Calu3 (cell line): ENCODE results near the gene SLC17A6. TPM values are rescaled to one million over a fixed set of nuclear protein-coding genes. Genes with fewer than 3 reads are reported as not detected.

ENCODE experiments used
- BruUV-seq: library from RNA; stranded (reverse); fragments of 400-500 nt; replicated peaks from 2 replicates; lab custom pipeline; 2021; lab: Mats Ljungman, UMichigan
- CTCF ChIA-PET: fragments of 300-600 bp; sonication (Branson Sonifier 250); formaldehyde crosslinking; loops from one replicate; lab custom pipeline; 2022; ENCODE audit warnings: antibody characterized with exemption; lab: Charles Lee
- DNase-seq: peaks from one replicate; pipeline ENCODE4 v3.0.0; 2022
- H3K27ac Mint-ChIP-seq: one replicate; pipeline ENCODE4 v1.8.0; 2022; ENCODE audit warnings: mixed read lengths; ENCODE audit not compliant: unreplicated experiment
- H3K27me3 Mint-ChIP-seq: one replicate; pipeline ENCODE4 v1.8.0; 2022; ENCODE audit warnings: mixed read lengths; ENCODE audit not compliant: unreplicated experiment
- H3K36me3 Mint-ChIP-seq: one replicate; pipeline ENCODE4 v1.8.0; 2022; ENCODE audit warnings: mild to moderate bottlenecking, moderate library complexity, mixed read lengths; ENCODE audit not compliant: insufficient read depth, unreplicated experiment
- H3K4me1 Mint-ChIP-seq: one replicate; pipeline ENCODE4 v1.8.0; 2022; ENCODE audit warnings: mild to moderate bottlenecking, low read depth, mixed read lengths; ENCODE audit not compliant: unreplicated experiment
- H3K4me3 Mint-ChIP-seq: one replicate; pipeline ENCODE4 v1.8.0; 2022; ENCODE audit warnings: mild to moderate bottlenecking, low read depth, moderate library complexity, mixed read lengths; ENCODE audit not compliant: unreplicated experiment
- H3K9me3 Mint-ChIP-seq: one replicate; pipeline ENCODE4 v1.8.0; 2022; ENCODE audit warnings: low read depth, mixed read lengths; ENCODE audit not compliant: unreplicated experiment
- intact Hi-C: fragments of 100-400 bp; cut with micrococcal nuclease; formaldehyde crosslinking; loops from one replicate; pipeline ENCODE4 v1.10.0; 2022; ENCODE audit not compliant: unreplicated experiment
- total RNA-seq: library from RNA; stranded (reverse); gene quantifications from 2 replicates; pipeline ENCODE4 v1.2.3, GENCODE V29; 2022
- TF ChIP-seq, protein P1 (sequence below): fragments of 200-600 bp; IDR thresholded peaks from one replicate; pipeline ENCODE4 v1.8.0; 2022; ENCODE audit warnings: antibody characterized with exemption; ENCODE audit not compliant: unreplicated experiment

SLC17A6 gene
- total RNA-seq, 1 experiment from 2014 or later, result not detected

DNA sequence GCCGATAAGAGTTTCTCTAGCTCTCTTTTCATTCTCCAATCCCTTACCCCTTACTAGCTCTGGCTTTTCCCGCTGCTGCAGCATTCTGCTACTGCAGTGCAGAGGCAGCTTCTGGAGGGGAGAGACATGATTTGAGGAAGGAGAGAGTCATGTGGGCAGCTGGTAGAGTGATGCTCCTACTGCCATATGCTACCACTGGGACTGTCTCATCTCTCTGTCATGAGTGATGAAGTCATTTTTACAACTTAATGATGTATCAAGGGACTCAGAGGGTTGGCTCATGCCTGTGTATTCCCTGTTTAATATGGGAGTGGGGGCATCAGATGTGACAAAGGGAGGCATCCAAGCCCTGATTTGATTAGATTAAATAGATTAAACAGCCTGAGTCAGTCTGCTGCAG lies 11.3 kb downstream of the SLC17A6 start:
- H3K9me3 Mint-ChIP-seq, result no peaks in the 10 kb centered on the region
- TF ChIP-seq, protein P1, sequence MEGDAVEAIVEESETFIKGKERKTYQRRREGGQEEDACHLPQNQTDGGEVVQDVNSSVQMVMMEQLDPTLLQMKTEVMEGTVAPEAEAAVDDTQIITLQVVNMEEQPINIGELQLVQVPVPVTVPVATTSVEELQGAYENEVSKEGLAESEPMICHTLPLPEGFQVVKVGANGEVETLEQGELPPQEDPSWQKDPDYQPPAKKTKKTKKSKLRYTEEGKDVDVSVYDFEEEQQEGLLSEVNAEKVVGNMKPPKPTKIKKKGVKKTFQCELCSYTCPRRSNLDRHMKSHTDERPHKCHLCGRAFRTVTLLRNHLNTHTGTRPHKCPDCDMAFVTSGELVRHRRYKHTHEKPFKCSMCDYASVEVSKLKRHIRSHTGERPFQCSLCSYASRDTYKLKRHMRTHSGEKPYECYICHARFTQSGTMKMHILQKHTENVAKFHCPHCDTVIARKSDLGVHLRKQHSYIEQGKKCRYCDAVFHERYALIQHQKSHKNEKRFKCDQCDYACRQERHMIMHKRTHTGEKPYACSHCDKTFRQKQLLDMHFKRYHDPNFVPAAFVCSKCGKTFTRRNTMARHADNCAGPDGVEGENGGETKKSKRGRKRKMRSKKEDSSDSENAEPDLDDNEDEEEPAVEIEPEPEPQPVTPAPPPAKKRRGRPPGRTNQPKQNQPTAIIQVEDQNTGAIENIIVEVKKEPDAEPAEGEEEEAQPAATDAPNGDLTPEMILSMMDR, result no peak
- H3K27me3 Mint-ChIP-seq, result peaks cover 32% of the 10 kb centered on the region
- no peak overlapping the region for H3K27ac Mint-ChIP-seq
- CTCF ChIA-PET, result interaction anchor here (0.7 kb wide), 1 partner anchor 172 kb away, joined by 4 read pairs; no protein-coding TSS in a partner anchor
- H3K4me3 Mint-ChIP-seq, result no peak overlapping the region
- BruUV-seq, result no TSS peak
- no peaks in the 10 kb centered on the region for H3K36me3 Mint-ChIP-seq
- intact Hi-C loops, result no loop called here
- DNase-seq, result no peak
- no peaks in the 10 kb centered on the region for H3K4me1 Mint-ChIP-seq

DNA sequence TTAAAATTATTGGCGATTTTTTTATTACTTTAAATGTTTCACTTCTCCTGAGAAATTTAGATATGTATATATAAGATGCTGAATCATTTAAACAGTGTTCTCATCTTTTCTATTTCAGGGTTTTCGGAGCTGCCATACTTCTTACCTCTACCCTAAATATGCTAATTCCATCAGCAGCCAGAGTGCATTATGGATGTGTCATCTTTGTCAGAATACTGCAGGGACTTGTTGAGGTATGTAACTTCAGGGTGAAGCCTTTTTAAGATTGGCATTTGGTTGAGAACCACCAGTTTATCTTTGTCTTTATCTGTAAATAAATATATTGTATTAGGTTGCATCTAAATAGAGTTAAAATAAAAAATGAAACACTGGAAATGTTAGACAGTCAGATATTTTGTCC lies 21.1 kb downstream of the SLC17A6 start:
- Mint-ChIP-seq H3K27me3 (peaks cover 18% of the 10 kb centered on the region), H3K27ac (no peak overlapping the region), H3K9me3 (no peaks in the 10 kb centered on the region), H3K4me3 (no peak overlapping the region), H3K4me1 (no peaks in the 10 kb centered on the region), H3K36me3 (no peaks in the 10 kb centered on the region)
- CTCF ChIA-PET, result no interaction called here
- intact Hi-C loops, result no loop called here
- no TSS peak for BruUV-seq
- TF ChIP-seq, protein P1, result no peak
- DNase-seq, result no peak

DNA sequence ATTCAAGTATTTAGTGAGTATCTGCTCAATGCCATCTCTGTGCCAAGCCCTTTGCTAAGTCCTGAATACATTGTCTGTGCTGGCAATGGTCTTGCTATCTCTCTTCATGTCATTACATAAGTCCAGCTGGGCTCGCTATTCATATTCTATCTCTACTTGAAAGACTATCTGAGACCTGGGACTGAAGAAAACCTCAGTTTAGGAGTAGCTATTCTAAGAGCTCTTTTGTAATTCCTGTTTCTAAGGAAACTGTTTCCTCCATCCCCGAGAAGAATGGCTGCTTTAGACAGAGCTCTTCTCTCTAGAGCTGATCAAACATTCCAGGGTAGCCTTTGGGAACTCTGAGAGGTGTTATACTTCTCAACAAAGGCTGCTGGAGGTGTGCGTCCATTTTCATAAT lies 33.0 kb downstream of the SLC17A6 start:
- DNase-seq, result no peak
- CTCF ChIA-PET, result no interaction called here
- no peaks in the 10 kb centered on the region for H3K4me1 Mint-ChIP-seq
- TF ChIP-seq, protein P1, result no peak
- intact Hi-C loops, result no loop called here
- H3K27ac Mint-ChIP-seq, result no peak overlapping the region
- H3K27me3 Mint-ChIP-seq, result no peaks in the 10 kb centered on the region
- BruUV-seq, result no TSS peak
- H3K9me3 Mint-ChIP-seq, result no peaks in the 10 kb centered on the region
- H3K4me3 Mint-ChIP-seq, result no peak overlapping the region
- H3K36me3 Mint-ChIP-seq, result no peaks in the 10 kb centered on the region

DNA sequence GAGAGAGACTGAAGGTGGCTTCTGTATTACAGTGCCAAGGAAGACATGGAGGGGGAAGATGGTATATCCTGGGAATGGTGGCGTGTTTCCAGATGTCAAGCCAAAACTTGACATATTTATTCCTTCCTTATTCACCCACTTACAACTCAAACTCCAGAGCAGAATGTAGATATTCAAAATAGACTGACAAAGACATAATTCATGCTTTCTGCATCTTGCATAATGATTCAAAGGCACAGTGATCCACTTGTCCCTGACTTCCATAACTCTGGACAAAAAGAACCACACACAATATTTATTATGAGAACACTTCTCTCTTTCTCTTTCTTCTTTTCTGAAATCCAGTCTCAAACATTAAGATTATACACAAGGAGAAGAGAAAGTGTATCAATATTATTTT lies 48.9 kb downstream of the SLC17A6 start:
- no TSS peak for BruUV-seq
- no peak for DNase-seq
- Mint-ChIP-seq H3K4me3 (no peak overlapping the region), H3K4me1 (no peaks in the 10 kb centered on the region), H3K9me3 (no peaks in the 10 kb centered on the region), H3K27ac (no peak overlapping the region), H3K36me3 (no peaks in the 10 kb centered on the region), H3K27me3 (peaks cover 43% of the 10 kb centered on the region)
- TF ChIP-seq, protein P1, result no peak
- intact Hi-C loops, result no loop called here
- CTCF ChIA-PET, result no interaction called here
